ENCODE data around the gene ZNF165. TPM values are rescaled to one million over a fixed set of nuclear protein-coding genes. Genes with fewer than 3 reads are reported as not detected.
A peak's percentile ranks its signal among the peaks of the same experiment; 100 is the strongest.

ZNF165 gene
- total and polyA plus RNA-seq, 2 of the 13 experiments (the other 11 are each of a cell fraction or from before 2014, with no cell fraction given): 0.58 to 8.6 TPM

DNA sequence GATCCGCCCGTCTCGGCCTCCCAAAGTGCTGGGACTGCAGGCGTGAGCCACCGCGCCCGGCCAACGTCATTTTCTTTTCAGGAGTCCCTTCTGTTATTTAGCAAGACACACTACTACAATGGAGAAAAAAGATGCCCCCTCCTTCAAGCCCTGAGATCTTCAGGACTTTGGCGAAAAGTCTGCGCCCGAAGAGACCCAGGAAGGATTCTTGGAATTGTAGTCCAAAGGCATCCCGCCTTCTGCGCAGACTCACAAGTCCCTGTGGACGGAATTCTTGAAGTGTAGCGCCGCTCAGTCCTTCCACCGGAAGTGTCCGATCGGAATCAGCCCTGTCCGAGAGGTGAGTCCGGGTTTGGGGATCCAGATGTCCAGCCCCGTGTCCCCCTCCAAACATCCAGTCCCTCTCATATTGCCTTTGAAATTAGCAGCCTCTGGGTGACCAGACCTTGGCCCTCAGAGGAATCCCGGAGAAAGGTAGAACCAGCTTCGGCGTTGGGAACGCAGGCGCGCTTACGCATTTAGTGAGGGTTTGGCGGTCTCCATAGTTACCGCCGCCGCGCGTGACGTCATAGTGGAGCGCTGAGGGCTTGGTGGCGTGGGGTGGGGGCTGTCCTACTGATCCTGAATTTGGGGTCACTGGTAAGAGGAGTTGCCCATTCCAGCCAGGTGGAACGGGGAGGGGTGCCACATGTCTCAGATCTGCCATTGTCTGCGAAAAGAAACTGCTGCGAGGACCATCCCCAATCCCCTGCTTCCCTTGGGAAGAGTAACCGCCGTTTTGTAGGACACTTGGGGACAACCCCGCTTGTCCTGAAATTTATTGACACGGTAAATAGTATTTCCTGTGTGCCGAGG lies 490 bp downstream of the ZNF165 start (continued):
- TF ChIP-seq, protein P1, sequence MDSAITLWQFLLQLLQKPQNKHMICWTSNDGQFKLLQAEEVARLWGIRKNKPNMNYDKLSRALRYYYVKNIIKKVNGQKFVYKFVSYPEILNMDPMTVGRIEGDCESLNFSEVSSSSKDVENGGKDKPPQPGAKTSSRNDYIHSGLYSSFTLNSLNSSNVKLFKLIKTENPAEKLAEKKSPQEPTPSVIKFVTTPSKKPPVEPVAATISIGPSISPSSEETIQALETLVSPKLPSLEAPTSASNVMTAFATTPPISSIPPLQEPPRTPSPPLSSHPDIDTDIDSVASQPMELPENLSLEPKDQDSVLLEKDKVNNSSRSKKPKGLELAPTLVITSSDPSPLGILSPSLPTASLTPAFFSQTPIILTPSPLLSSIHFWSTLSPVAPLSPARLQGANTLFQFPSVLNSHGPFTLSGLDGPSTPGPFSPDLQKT (CRISPR knock-in tag; IDR thresholded peaks at IDR 0.05; ENCODE audit: borderline replicate concordance): peak; percentile 98; the same call in 1 of the 2 replicates
- no peak for TF ChIP-seq ZNF33A (CRISPR knock-in tag; IDR thresholded peaks at IDR 0.05; ENCODE audit: borderline replicate concordance)
- TF ChIP-seq, protein P2, sequence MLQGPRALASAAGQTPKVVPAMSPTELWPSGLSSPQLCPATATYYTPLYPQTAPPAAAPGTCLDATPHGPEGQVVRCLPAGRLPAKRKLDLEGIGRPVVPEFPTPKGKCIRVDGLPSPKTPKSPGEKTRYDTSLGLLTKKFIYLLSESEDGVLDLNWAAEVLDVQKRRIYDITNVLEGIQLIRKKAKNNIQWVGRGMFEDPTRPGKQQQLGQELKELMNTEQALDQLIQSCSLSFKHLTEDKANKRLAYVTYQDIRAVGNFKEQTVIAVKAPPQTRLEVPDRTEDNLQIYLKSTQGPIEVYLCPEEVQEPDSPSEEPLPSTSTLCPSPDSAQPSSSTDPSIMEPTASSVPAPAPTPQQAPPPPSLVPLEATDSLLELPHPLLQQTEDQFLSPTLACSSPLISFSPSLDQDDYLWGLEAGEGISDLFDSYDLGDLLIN (CRISPR knock-in tag; IDR thresholded peaks at IDR 0.05; ENCODE audit: borderline replicate concordance): peak; percentile 75; the same call in 1 of the 2 replicates
- no peak for TF ChIP-seq ZFP36 (IDR thresholded peaks at IDR 0.05; ENCODE audit: borderline replicate concordance, low read depth, low read length, partially characterized antibody)
- peak; percentile 91 for TF ChIP-seq PHF8 (CRISPR knock-in tag; IDR thresholded peaks at IDR 0.05)
- TF ChIP-seq GABPA (IDR thresholded peaks at IDR 0.05; ENCODE audit: low read depth, low read length): peak; percentile 99
- peak; percentile 100 for TF ChIP-seq GABPA (CRISPR knock-in tag; IDR thresholded peaks at IDR 0.05; ENCODE audit: low read depth)
- TF ChIP-seq MAF1 (CRISPR knock-in tag; IDR thresholded peaks at IDR 0.05; ENCODE audit: borderline replicate concordance): peak; percentile 95
- TF ChIP-seq ZNF556 (CRISPR knock-in tag; IDR thresholded peaks at IDR 0.05; ENCODE audit: borderline replicate concordance): peak; percentile 90; the same call in 1 of the 2 replicates
- TF ChIP-seq, protein P3, sequence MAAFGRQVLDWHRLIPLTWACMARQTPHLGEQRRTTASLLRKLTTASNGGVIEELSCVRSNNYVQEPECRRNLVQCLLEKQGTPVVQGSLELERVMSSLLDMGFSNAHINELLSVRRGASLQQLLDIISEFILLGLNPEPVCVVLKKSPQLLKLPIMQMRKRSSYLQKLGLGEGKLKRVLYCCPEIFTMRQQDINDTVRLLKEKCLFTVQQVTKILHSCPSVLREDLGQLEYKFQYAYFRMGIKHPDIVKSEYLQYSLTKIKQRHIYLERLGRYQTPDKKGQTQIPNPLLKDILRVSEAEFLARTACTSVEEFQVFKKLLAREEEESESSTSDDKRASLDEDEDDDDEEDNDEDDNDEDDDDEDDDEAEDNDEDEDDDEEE (CRISPR knock-in tag; IDR thresholded peaks at IDR 0.05): no peak
- TF ChIP-seq MAZ (IDR thresholded peaks at IDR 0.05; ENCODE audit: borderline replicate concordance, low read depth, low read length): peak; percentile 45; the same call in 1 of the 2 replicates
- TF ChIP-seq MAZ (CRISPR knock-in tag; IDR thresholded peaks at IDR 0.05; ENCODE audit: low read depth): peak; percentile 80
- TF ChIP-seq PTBP1 (IDR thresholded peaks at IDR 0.05; ENCODE audit: low read depth, low read length, poor library complexity, severe bottlenecking): no peak
- TF ChIP-seq ZBTB3 (CRISPR knock-in tag; IDR thresholded peaks at IDR 0.05; ENCODE audit: borderline replicate concordance, low read depth): peak; percentile 65; the same call in 1 of the 2 replicates
- TF ChIP-seq ZNF552 (CRISPR knock-in tag; IDR thresholded peaks at IDR 0.05; ENCODE audit: borderline replicate concordance): peak; percentile 72; the same call in 1 of the 2 replicates
- TF ChIP-seq, protein P4, sequence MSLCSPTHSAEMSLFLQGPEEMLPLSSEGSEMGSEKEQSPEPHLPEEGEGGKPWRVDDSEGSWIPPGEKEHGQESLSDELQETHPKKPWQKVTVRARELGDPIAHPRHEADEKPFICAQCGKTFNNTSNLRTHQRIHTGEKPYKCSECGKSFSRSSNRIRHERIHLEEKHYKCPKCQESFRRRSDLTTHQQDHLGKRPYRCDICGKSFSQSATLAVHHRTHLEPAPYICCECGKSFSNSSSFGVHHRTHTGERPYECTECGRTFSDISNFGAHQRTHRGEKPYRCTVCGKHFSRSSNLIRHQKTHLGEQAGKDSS (CRISPR knock-in tag; IDR thresholded peaks at IDR 0.05; ENCODE audit: borderline replicate concordance, low read depth): peak; percentile 98; the same call in 1 of the 2 replicates
- TF ChIP-seq ETV6 (CRISPR knock-in tag; conservative IDR thresholded peaks at IDR 0.05): 0 out of 2 replicates have a peak, but pooled peaks have one; percentile 48
- TF ChIP-seq, protein P5, sequence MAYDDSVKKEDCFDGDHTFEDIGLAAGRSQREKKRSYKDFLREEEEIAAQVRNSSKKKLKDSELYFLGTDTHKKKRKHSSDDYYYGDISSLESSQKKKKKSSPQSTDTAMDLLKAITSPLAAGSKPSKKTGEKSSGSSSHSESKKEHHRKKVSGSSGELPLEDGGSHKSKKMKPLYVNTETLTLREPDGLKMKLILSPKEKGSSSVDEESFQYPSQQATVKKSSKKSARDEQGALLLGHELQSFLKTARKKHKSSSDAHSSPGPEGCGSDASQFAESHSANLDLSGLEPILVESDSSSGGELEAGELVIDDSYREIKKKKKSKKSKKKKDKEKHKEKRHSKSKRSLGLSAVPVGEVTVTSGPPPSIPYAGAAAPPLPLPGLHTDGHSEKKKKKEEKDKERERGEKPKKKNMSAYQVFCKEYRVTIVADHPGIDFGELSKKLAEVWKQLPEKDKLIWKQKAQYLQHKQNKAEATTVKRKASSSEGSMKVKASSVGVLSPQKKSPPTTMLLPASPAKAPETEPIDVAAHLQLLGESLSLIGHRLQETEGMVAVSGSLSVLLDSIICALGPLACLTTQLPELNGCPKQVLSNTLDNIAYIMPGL (CRISPR knock-in tag; IDR thresholded peaks at IDR 0.05; ENCODE audit: borderline replicate concordance in 1 of 2, low read depth in 1 of 2): peak; percentile 96 to 97
- TF ChIP-seq TEAD3 (CRISPR knock-in tag; optimal IDR thresholded peaks at IDR 0.05; ENCODE audit: borderline replicate concordance): peak; percentile 83
- peak; percentile 99 for TF ChIP-seq CREM (IDR thresholded peaks at IDR 0.05)
- TF ChIP-seq CREM (CRISPR knock-in tag; IDR thresholded peaks at IDR 0.05): peak; percentile 77
- TF ChIP-seq ZNF331 (CRISPR knock-in tag; IDR thresholded peaks at IDR 0.05): peak; percentile 96

Measured in HepG2 (cell line).